Colonic mucosa (tissue), 4 donors: ENCODE results near the gene MPP3. TPM values are rescaled to one million over a fixed set of nuclear protein-coding genes. Genes with fewer than 3 reads are reported as not detected.

Experiments used
- DNase-seq: peaks from one replicate; pipeline ENCODE4 v3.0.0-alpha.2; 2020
- H3K27ac ChIP-seq: fragments of 200-600 bp; one replicate; pipeline ENCODE4 v1.8.0; 2021
- H3K27me3 ChIP-seq: fragments of 200-600 bp; one replicate; pipeline ENCODE4 v1.8.0; 2021
- H3K36me3 ChIP-seq: fragments of 200-600 bp; one replicate; pipeline ENCODE4 v1.8.0; 2021
- H3K4me1 ChIP-seq: fragments of 200-600 bp; one replicate; pipeline ENCODE4 v1.8.0; 2021; ENCODE audit warnings: mild to moderate bottlenecking
- H3K4me3 ChIP-seq: fragments of 200-600 bp; one replicate; pipeline ENCODE4 v1.8.0; 2021
- H3K9ac ChIP-seq, 2 donors: one replicate each; pipeline ENCODE4 v1.7.0; 2013; ENCODE audit warnings: control low read depth in 2 of 2, low read depth in 2 of 2, low read length in 2 of 2
- H3K9me3 ChIP-seq: fragments of 200-600 bp; one replicate; pipeline ENCODE4 v1.8.0; 2021
- intact Hi-C: fragments of 100-400 bp; cut with DNase I; formaldehyde crosslinking; loops from one replicate; pipeline ENCODE4 v1.14.1; 2022
- total RNA-seq, 2 donors: library from RNA; stranded (reverse); fragmentation: NEBNext Ultra II Directional in 1 of 2; extraction: Animal tissue kit (Norgen Biotek cat#: 25700) in 1 of 2; gene quantifications; one replicate each; pipeline ENCODE4 v1.2.1, GENCODE V29; 2021
- TF ChIP-seq, protein P1 (sequence below): fragments of 200-600 bp; IDR thresholded peaks from one replicate; pipeline ENCODE4 v1.8.0; 2022; ENCODE audit warnings: antibody characterized with exemption, mild to moderate bottlenecking
- donor health status: healthy.
- donor health status: DM: no; HTN: no; CAD: no.
- donor health status: DM: no; HTN: no; CAD: no.

MPP3 gene
- total RNA-seq, 2 donors from 2014 or later, result 1.9 to 3.1 TPM

GRCh38 chr17:43814026-43814425 is 18.9 kb downstream of the MPP3 start:
- H3K9ac ChIP-seq, result no peak overlapping the region
- DNase-seq, result no peak
- H3K4me3 ChIP-seq, result no peak overlapping the region
- no peaks in the 10 kb centered on the region for H3K4me1 ChIP-seq
- no peaks in the 10 kb centered on the region for H3K9me3 ChIP-seq
- TF ChIP-seq, protein P1, sequence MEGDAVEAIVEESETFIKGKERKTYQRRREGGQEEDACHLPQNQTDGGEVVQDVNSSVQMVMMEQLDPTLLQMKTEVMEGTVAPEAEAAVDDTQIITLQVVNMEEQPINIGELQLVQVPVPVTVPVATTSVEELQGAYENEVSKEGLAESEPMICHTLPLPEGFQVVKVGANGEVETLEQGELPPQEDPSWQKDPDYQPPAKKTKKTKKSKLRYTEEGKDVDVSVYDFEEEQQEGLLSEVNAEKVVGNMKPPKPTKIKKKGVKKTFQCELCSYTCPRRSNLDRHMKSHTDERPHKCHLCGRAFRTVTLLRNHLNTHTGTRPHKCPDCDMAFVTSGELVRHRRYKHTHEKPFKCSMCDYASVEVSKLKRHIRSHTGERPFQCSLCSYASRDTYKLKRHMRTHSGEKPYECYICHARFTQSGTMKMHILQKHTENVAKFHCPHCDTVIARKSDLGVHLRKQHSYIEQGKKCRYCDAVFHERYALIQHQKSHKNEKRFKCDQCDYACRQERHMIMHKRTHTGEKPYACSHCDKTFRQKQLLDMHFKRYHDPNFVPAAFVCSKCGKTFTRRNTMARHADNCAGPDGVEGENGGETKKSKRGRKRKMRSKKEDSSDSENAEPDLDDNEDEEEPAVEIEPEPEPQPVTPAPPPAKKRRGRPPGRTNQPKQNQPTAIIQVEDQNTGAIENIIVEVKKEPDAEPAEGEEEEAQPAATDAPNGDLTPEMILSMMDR, result no peak
- H3K27ac ChIP-seq, result no peak overlapping the region
- no peaks in the 10 kb centered on the region for H3K27me3 ChIP-seq
- intact Hi-C loops, result no loop called here
- H3K36me3 ChIP-seq, result no peaks in the 10 kb centered on the region

DNA sequence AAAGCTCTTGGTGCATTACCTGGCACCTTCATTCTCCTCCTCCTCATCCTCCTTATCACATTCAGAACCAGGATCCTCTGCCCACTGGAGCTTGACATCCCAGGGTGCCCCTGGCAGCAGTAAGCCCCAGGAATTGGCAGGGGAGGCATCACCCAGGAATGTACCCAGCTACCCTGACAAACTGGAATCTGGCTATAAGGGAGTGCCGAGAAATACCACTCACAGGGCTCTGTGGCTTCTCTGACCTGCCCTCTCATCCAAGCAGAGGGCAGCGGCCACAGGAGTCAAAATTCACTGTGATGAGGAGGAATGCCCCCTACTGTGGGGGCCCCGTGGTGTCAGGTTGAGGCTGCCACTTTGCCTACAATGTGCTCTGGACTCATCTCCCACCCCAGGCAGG is 19.6 kb downstream of the MPP3 start:
- Histone ChIP-seq H3K9me3 (no peaks in the 10 kb centered on the region), H3K27me3 (no peaks in the 10 kb centered on the region), H3K36me3 (no peaks in the 10 kb centered on the region), H3K9ac (no peak overlapping the region), H3K4me3 (no peak overlapping the region), H3K4me1 (no peaks in the 10 kb centered on the region), H3K27ac (no peak overlapping the region)
- intact Hi-C loops, result no loop called here
- no peak for DNase-seq
- TF ChIP-seq, protein P1, result no peak

- TF ChIP-seq, protein P1, result no peak
- H3K36me3 ChIP-seq, result no peaks in the 10 kb centered on the region
- DNase-seq, result no peak
These were observed 20.3 kb downstream of the MPP3 start for GRCh38 chr17:43812396-43813265.

DNA sequence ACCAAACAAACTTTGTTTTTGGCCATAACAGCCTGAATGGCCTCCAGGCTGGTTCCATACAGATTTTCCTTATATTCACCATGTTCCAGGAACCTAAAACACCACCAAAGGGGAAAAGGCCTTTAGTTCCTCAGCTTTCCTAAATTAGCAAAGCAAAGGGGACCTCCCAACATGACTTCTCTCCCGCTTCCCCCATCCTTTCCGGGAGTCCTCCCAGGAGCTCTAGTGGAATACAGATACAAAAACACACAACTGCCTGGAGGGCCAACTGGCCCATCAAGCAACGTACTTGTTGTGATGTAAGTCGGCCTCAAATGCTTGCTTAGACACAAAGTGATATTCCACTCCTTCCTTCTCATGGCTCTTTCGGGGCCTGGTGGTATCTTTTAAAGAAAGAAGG is 22.1 kb downstream of the MPP3 start:
- H3K9me3 ChIP-seq, result no peaks in the 10 kb centered on the region
- H3K4me3 ChIP-seq, result no peak overlapping the region
- intact Hi-C loops, result no loop called here
- DNase-seq, result no peak
- H3K27me3 ChIP-seq, result no peaks in the 10 kb centered on the region
- no peaks in the 10 kb centered on the region for H3K36me3 ChIP-seq
- H3K27ac ChIP-seq, result no peak overlapping the region
- H3K9ac ChIP-seq, result no peak overlapping the region
- TF ChIP-seq, protein P1, result no peak
- no peaks in the 10 kb centered on the region for H3K4me1 ChIP-seq

More at GRCh38 chr17:43812396-43813265, 20.3 kb downstream of the MPP3 start:
- no peaks in the 10 kb centered on the region for H3K9me3 ChIP-seq
- H3K9ac ChIP-seq, result no peak overlapping the region
- H3K27me3 ChIP-seq, result no peaks in the 10 kb centered on the region
- no peak overlapping the region for H3K27ac ChIP-seq
- H3K4me1 ChIP-seq, result no peaks in the 10 kb centered on the region
- intact Hi-C loops, result no loop called here
- no peak overlapping the region for H3K4me3 ChIP-seq

- Histone ChIP-seq H3K27me3 (no peaks in the 10 kb centered on the region), H3K9me3 (no peaks in the 10 kb centered on the region), H3K36me3 (no peaks in the 10 kb centered on the region), H3K27ac (no peak overlapping the region), H3K4me1 (no peaks in the 10 kb centered on the region), H3K4me3 (no peak overlapping the region), H3K9ac (no peak overlapping the region)
- TF ChIP-seq, protein P1, result no peak
- DNase-seq, result no peak
- intact Hi-C loops, result no loop called here
These were observed 22.7 kb downstream of the MPP3 start for GRCh38 chr17:43810226-43810715.
